Endothelial cell of umbilical vein (primary cell): ENCODE measurements around the gene COL21A1. TPM values are rescaled to one million over a fixed set of nuclear protein-coding genes. Genes with fewer than 3 reads are reported as not detected.

Source experiments
- BruUV-seq: library from RNA; stranded (reverse); fragments of 400-500 nt; replicated peaks from 2 replicates; lab custom pipeline; 2021; lab: Mats Ljungman, UMichigan
- CTCF ChIA-PET: fragments of 300-600, 350-600 bp; sonication (Branson Sonifier 250); formaldehyde crosslinking; loops from one replicate; lab custom pipeline; 2021; ENCODE audit warnings: antibody characterized with exemption, inconsistent platforms; lab: Charles Lee
- POLR2A ChIA-PET: fragments of 300-600, 350-600 bp; sonication (Branson Sonifier 250); formaldehyde crosslinking; loops from one replicate; lab custom pipeline; 2021; ENCODE audit warnings: antibody characterized with exemption, inconsistent platforms; lab: Charles Lee
- DNase-seq: peaks from one replicate; pipeline ENCODE4 v3.0.0-alpha.2; 2011; ENCODE audit warnings: low read depth, low spot score
- FAIRE-seq: peaks from 2 replicates; lab custom pipeline; 2011; peaks lifted over from hg19 to GRCh38; lab: Jason Lieb, UNC
- H2AFZ ChIP-seq: 2 replicates; pipeline ENCODE4 v1.6.0; 2012; ENCODE audit warnings: low read depth, low read length, control low read depth, inconsistent platforms
- H3K27ac ChIP-seq: 2 replicates; pipeline ENCODE4 v1.5.1; 2011; ENCODE audit warnings: low read depth, mild to moderate bottlenecking, control low read depth, low read length, moderate library complexity; ENCODE audit not compliant: insufficient read depth
- H3K27me3 ChIP-seq, 2 experiments: 2 replicates each; pipeline versions ENCODE4 v1.6.0 to v1.6.1; 2011; ENCODE audit warnings: low read length in 2 of 2, mixed read lengths in 1 of 2; ENCODE audit not compliant: control insufficient read depth in 2 of 2, insufficient read depth in 2 of 2
- H3K36me3 ChIP-seq, 2 experiments: 2 replicates in 1 of 2; 3 replicates in 1 of 2; pipeline ENCODE4 v1.5.1; 2011; ENCODE audit warnings: low read length in 2 of 2, mild to moderate bottlenecking in 1 of 2, moderate library complexity in 1 of 2; ENCODE audit not compliant: control insufficient read depth in 2 of 2, insufficient read depth in 2 of 2; ENCODE audit errors: extremely low read depth in 1 of 2
- H3K4me1 ChIP-seq: 3 replicates; pipeline ENCODE4 v1.5.1; 2011; ENCODE audit warnings: mild to moderate bottlenecking, low read length; ENCODE audit not compliant: control insufficient read depth, insufficient read depth; ENCODE audit errors: extremely low read depth
- H3K4me2 ChIP-seq: 2 replicates; pipeline ENCODE4 v1.6.1; 2011; ENCODE audit warnings: low read length, control low read depth, mixed read lengths; ENCODE audit not compliant: insufficient read depth
- H3K4me3 ChIP-seq, 3 experiments: fragments of 200-600 bp in 1 of 3; sonication (generic), shearing (Covaris generic) in 1 of 3; replicated peaks in 1 of 3; 2 replicates each; pipeline ENCODE4 v1.5.1; 2011 to 2016; ENCODE audit warnings: control low read depth in 3 of 3, low read length in 3 of 3, mild to moderate bottlenecking in 2 of 3, inconsistent platforms in 1 of 3, low read depth in 1 of 3, moderate library complexity in 1 of 3; ENCODE audit not compliant: insufficient read depth in 1 of 3
- H3K79me2 ChIP-seq: 2 replicates; pipeline ENCODE4 v1.6.0; 2012; ENCODE audit warnings: low read length, inconsistent platforms; ENCODE audit not compliant: control insufficient read depth, insufficient read depth
- H3K9ac ChIP-seq: replicated peaks from 2 replicates; pipeline ENCODE3; 2011; ENCODE audit warnings: low read length, control low read depth; ENCODE audit not compliant: insufficient read depth; ENCODE audit errors: extremely low read depth
- H3K9me1 ChIP-seq: replicated peaks from 3 replicates; pipeline ENCODE4 v1.6.0; 2011; ENCODE audit warnings: mild to moderate bottlenecking, low read length; ENCODE audit not compliant: control insufficient read depth, insufficient read depth; ENCODE audit errors: extremely low read depth
- H3K9me3 ChIP-seq: replicated peaks from 2 replicates; pipeline ENCODE4 v1.5.1; 2012; ENCODE audit warnings: low read length, inconsistent platforms; ENCODE audit not compliant: control insufficient read depth, insufficient read depth
- H4K20me1 ChIP-seq: replicated peaks from 2 replicates; pipeline ENCODE3; 2011; ENCODE audit warnings: mild to moderate bottlenecking, low read length; ENCODE audit not compliant: control insufficient read depth, insufficient read depth; ENCODE audit errors: extremely low read depth
- CTCF ChIP-seq, 2 donors: IDR thresholded peaks; 1 replicate in 1 of 2; 2 replicates in 1 of 2; pipeline ENCODE4 v1.5.1; 2011; ENCODE audit warnings: low read length in 2 of 2, mild to moderate bottlenecking in 2 of 2, moderate library complexity in 2 of 2, control low read depth in 1 of 2, inconsistent platforms in 1 of 2, low read depth in 1 of 2; ENCODE audit not compliant: insufficient read depth in 1 of 2; ENCODE audit errors: extremely low read depth in 1 of 2
- EZH2 ChIP-seq: IDR thresholded peaks from 2 replicates; pipeline ENCODE4 v1.6.1; 2012; ENCODE audit warnings: borderline replicate concordance, low read depth, mild to moderate bottlenecking, moderate library complexity, low read length, inconsistent platforms; ENCODE audit not compliant: severe bottlenecking
- FOS ChIP-seq: IDR thresholded peaks from 2 replicates; pipeline ENCODE4 v1.6.1; 2011; ENCODE audit warnings: mild to moderate bottlenecking, low read length, moderate library complexity, borderline replicate concordance; ENCODE audit not compliant: insufficient read depth
- GATA2 ChIP-seq: IDR thresholded peaks from 2 replicates; pipeline ENCODE4 v1.7.0; 2011; ENCODE audit warnings: low read depth, mild to moderate bottlenecking, moderate library complexity, mixed read lengths, low read length; ENCODE audit not compliant: insufficient read length, insufficient read depth
- JUN ChIP-seq: IDR thresholded peaks from 2 replicates; pipeline ENCODE4 v1.6.1; 2011; ENCODE audit warnings: borderline replicate concordance, low read depth; ENCODE audit not compliant: insufficient read length, insufficient read depth
- MYC ChIP-seq: IDR thresholded peaks from one replicate; pipeline ENCODE4 v1.6.1; 2011; ENCODE audit warnings: mild to moderate bottlenecking, low read depth, low read length
- POLR2A ChIP-seq: IDR thresholded peaks from 2 replicates; pipeline ENCODE4 v1.6.1; 2012; ENCODE audit warnings: low read depth, mild to moderate bottlenecking, control low read depth, low read length
- POLR2AphosphoS5 ChIP-seq: IDR thresholded peaks from 2 replicates; pipeline ENCODE4 v1.6.1; 2012; ENCODE audit warnings: low read depth, mild to moderate bottlenecking, control low read depth, low read length, moderate library complexity; ENCODE audit not compliant: insufficient read depth
- dilution Hi-C: fragments of 300-500 bp; cut with MboI; formaldehyde crosslinking; loops from one replicate; pipeline ENCODE4 v1.15.0; 2019; ENCODE audit warnings: low sequenced_read_pairs; ENCODE audit not compliant: extremely low pct_ligation_motif_present
- intact Hi-C: fragments of 100-400 bp; cut with micrococcal nuclease; formaldehyde crosslinking; loops from one replicate; pipeline ENCODE4 v1.10.0; 2022
- polyA plus RNA-seq, 4 experiments: library from polyadenylated mRNA; depleted of rRNA in 3 of 4; stranded (reverse) in 3 of 4; unstranded in 1 of 4; fragments of >200 nt; gene quantifications; 2 replicates each; pipeline versions ENCODE4 v1.2.1 to v1.2.3, GENCODE V29; 2011 to 2012; ENCODE audit warnings: missing spikeins in 1 of 4
- total RNA-seq: library from RNA; stranded (reverse); gene quantifications from 2 replicates; pipeline ENCODE4 v1.2.3, GENCODE V29; 2021
- TF ChIP-seq, protein P1 (sequence below): IDR thresholded peaks from 2 replicates; pipeline ENCODE4 v1.6.1; 2011; ENCODE audit not compliant: insufficient read depth, insufficient read length

Gene COL21A1
- total and polyA plus RNA-seq, 2 donors (not counting 3 experiments of a cell fraction or from before 2014, with no cell fraction given): 0.22 to 1.4 TPM

- CTCF ChIA-PET: interaction anchor here (1.2 to 1.3 kb wide), 2 partner anchors 10 to 16 kb away, joined by 3 to 4 read pairs; no protein-coding TSS in a partner anchor
- dilution Hi-C loops: no loop called here
- H4K20me1 ChIP-seq: no peaks in the 10 kb centered on the region
Observed at GRCh38 chr6:56155634-56156141, 91.7 kb downstream of the COL21A1 start.

GRCh38 chr6:56154076-56154475 is 93.3 kb downstream of the COL21A1 start:
- Histone ChIP-seq H3K4me2 (no peak overlapping the region), H3K4me3 (no peak overlapping the region), H3K4me1 (no peaks in the 10 kb centered on the region), H3K9me3 (no peaks in the 10 kb centered on the region), H3K27me3 (no peaks in the 10 kb centered on the region), H4K20me1 (no peaks in the 10 kb centered on the region), H3K36me3 (no peaks in the 10 kb centered on the region), H3K9me1 (no peaks in the 10 kb centered on the region), H2AFZ (no peak overlapping the region), H3K9ac (no peak overlapping the region), H3K79me2 (no peaks in the 10 kb centered on the region), H3K27ac (no peak overlapping the region)
- no TSS peak for BruUV-seq
- ChIA-PET CTCF (no interaction called here), POLR2A (no interaction called here)
- intact Hi-C loops: no loop called here
- FAIRE-seq (no peak), DNase-seq (no peak)
- dilution Hi-C loops: no loop called here
- TF ChIP-seq EZH2: no peak
- TF ChIP-seq POLR2A: no peak
- TF ChIP-seq JUN: no peak
- TF ChIP-seq, protein P1, sequence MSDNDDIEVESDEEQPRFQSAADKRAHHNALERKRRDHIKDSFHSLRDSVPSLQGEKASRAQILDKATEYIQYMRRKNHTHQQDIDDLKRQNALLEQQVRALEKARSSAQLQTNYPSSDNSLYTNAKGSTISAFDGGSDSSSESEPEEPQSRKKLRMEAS: no peak
- TF ChIP-seq POLR2AphosphoS5: no peak
- TF ChIP-seq CTCF (IDR thresholded peaks at IDR 0.05; ENCODE audit: extremely low read depth in 1 of 2, insufficient read depth in 1 of 2, low read depth in 1 of 2, low read length in 2 of 2): no peak
- no peak for TF ChIP-seq FOS
- no peak for TF ChIP-seq MYC
- TF ChIP-seq GATA2: no peak

More at GRCh38 chr6:56155634-56156141, 91.7 kb downstream of the COL21A1 start:
- FAIRE-seq: no peak
- no peaks in the 10 kb centered on the region for H3K27me3 ChIP-seq
- no peak overlapping the region for H3K9ac ChIP-seq
- POLR2A ChIA-PET: no interaction called here
- no peak for DNase-seq
- TF ChIP-seq, protein P1: no peak
- TF ChIP-seq FOS: no peak
- no peak overlapping the region for H2AFZ ChIP-seq
- no peak overlapping the region for H3K27ac ChIP-seq
- H3K4me2 ChIP-seq: no peak overlapping the region
- H3K9me3 ChIP-seq: no peaks in the 10 kb centered on the region
- no peak overlapping the region for H3K4me3 ChIP-seq
- no peaks in the 10 kb centered on the region for H3K9me1 ChIP-seq
- no peaks in the 10 kb centered on the region for H3K4me1 ChIP-seq
- BruUV-seq: no TSS peak
- H3K79me2 ChIP-seq: no peaks in the 10 kb centered on the region
- intact Hi-C loops: no loop called here
- H3K36me3 ChIP-seq: no peaks in the 10 kb centered on the region
